Type B pancreatic cell (in vitro differentiated cells): ENCODE results near the gene TMPRSS4. TPM values are rescaled to one million over a fixed set of nuclear protein-coding genes. Genes with fewer than 3 reads are reported as not detected.

Experiments used
- DNase-seq: peaks from one replicate; pipeline ENCODE4 v3.0.0; 2021; ENCODE audit warnings: mixed read lengths; ENCODE audit not compliant: unreplicated experiment; ENCODE audit errors: extremely low spot score
- H3K27ac Mint-ChIP-seq: 2 replicates; pipeline ENCODE4 v1.8.0; 2021; ENCODE audit warnings: mild to moderate bottlenecking, mixed read lengths
- H3K27me3 Mint-ChIP-seq: 2 replicates; pipeline ENCODE4 v1.8.0; 2021; ENCODE audit warnings: mixed read lengths
- H3K36me3 Mint-ChIP-seq: 2 replicates; pipeline ENCODE4 v1.8.0; 2021; ENCODE audit warnings: mixed read lengths
- H3K4me1 Mint-ChIP-seq: one replicate; pipeline ENCODE4 v1.8.0; 2021; ENCODE audit warnings: mixed read lengths; ENCODE audit not compliant: unreplicated experiment
- H3K4me3 Mint-ChIP-seq: 2 replicates; pipeline ENCODE4 v1.8.0; 2021; ENCODE audit warnings: mild to moderate bottlenecking, mixed read lengths
- H3K9me3 Mint-ChIP-seq: 2 replicates; pipeline ENCODE4 v1.8.0; 2021; ENCODE audit warnings: mixed read lengths
- total RNA-seq: library from RNA; stranded (reverse); gene quantifications from 2 replicates; pipeline ENCODE4 v1.2.1, GENCODE V29; 2021; ENCODE audit warnings: low replicate concordance
- TF ChIP-seq, protein P1 (sequence below): fragments of 200-600 bp; sonication (generic); conservative IDR thresholded peaks from 2 replicates; pipeline ENCODE4 v1.5.0; 2021; ENCODE audit warnings: antibody characterized with exemption, mild to moderate bottlenecking

Gene TMPRSS4
- total RNA-seq, 1 donor from 2014 or later = 33.8 TPM

DNA sequence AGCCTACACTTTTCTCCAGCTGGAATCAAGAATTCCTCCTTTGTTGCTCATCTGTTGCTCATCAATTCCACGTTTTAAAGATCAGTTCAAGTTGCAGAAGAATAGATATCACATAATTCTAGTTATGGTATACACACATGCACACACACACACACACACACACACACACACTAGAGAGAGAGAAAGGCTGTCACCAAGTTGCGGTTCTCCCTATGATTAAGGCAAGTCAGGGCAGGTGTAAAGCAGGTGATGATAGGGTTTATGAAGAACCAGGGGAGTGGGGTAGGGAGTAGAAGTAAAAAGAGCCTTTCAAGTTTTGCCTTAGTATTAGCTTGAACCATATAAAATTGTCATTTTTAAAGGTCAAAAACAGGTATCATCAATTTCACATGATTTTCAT lies 31.7 kb upstream of the TMPRSS4 start:
- no peak overlapping the region for H3K4me3 Mint-ChIP-seq
- no peaks in the 10 kb centered on the region for H3K4me1 Mint-ChIP-seq
- no peaks in the 10 kb centered on the region for H3K36me3 Mint-ChIP-seq
- TF ChIP-seq, protein P1, sequence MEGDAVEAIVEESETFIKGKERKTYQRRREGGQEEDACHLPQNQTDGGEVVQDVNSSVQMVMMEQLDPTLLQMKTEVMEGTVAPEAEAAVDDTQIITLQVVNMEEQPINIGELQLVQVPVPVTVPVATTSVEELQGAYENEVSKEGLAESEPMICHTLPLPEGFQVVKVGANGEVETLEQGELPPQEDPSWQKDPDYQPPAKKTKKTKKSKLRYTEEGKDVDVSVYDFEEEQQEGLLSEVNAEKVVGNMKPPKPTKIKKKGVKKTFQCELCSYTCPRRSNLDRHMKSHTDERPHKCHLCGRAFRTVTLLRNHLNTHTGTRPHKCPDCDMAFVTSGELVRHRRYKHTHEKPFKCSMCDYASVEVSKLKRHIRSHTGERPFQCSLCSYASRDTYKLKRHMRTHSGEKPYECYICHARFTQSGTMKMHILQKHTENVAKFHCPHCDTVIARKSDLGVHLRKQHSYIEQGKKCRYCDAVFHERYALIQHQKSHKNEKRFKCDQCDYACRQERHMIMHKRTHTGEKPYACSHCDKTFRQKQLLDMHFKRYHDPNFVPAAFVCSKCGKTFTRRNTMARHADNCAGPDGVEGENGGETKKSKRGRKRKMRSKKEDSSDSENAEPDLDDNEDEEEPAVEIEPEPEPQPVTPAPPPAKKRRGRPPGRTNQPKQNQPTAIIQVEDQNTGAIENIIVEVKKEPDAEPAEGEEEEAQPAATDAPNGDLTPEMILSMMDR = no peak
- peaks cover 12% of the 10 kb centered on the region for H3K27me3 Mint-ChIP-seq
- H3K27ac Mint-ChIP-seq = peak overlapping the region; percentile 12
- DNase-seq = no peak
- H3K9me3 Mint-ChIP-seq = no peaks in the 10 kb centered on the region

DNA sequence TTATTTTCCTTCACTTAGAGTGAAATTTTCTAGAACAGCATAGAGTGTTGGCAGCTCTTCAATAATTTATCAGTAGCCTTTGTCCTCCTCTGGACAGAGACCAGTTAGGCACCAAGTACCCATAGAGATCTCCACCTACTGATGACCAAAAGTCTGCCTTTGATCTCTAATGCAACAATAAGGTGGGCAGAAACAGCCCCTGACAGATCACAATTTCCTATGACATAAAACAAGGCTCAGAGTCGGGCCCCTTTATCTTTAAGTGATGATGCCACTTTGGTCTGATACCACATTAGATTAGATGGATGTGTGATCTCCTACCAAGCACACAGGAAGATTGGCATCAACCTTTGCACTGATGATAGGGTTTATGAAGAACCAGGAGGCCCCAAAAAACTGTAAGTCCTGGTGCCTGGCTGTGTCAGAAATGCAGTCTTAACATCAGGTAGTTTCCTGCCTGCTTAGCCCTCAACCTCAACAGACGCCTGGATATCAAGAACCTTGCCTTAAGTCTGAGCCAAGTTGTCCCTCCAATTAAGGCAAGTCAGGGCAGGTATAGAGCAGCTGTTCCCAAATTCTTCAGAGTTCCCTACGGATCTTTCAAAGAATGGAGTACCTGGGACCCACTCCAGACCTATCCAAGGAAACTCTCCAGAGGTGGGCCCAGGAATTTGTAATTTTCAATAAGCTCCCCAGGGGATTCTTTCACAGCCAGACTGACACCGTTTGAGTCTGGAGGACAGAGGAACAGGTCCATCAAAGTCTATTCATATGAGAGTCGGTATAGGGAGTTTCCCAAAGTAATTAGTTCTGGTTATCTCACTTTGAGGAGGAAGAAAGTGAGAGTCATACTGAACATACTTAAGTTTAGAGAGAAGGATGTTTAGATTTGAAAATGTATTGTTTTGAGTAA lies 30.6 kb upstream of the TMPRSS4 start:
- DNase-seq = no peak
- H3K4me1 Mint-ChIP-seq = no peaks in the 10 kb centered on the region
- peaks cover 12% of the 10 kb centered on the region for H3K27me3 Mint-ChIP-seq
- H3K9me3 Mint-ChIP-seq = no peaks in the 10 kb centered on the region
- no peak overlapping the region for H3K27ac Mint-ChIP-seq
- H3K4me3 Mint-ChIP-seq = no peak overlapping the region
- no peaks in the 10 kb centered on the region for H3K36me3 Mint-ChIP-seq
- TF ChIP-seq, protein P1 = no peak

- Mint-ChIP-seq H3K9me3 (no peaks in the 10 kb centered on the region), H3K36me3 (no peaks in the 10 kb centered on the region), H3K4me3 (no peak overlapping the region), H3K4me1 (no peaks in the 10 kb centered on the region), H3K27me3 (peaks cover 16% of the 10 kb centered on the region), H3K27ac (no peak overlapping the region)
- TF ChIP-seq, protein P1 = no peak
- no peak for DNase-seq
These were observed 29.7 kb upstream of the TMPRSS4 start for GRCh38 chr11:118046964-118047700.

DNA sequence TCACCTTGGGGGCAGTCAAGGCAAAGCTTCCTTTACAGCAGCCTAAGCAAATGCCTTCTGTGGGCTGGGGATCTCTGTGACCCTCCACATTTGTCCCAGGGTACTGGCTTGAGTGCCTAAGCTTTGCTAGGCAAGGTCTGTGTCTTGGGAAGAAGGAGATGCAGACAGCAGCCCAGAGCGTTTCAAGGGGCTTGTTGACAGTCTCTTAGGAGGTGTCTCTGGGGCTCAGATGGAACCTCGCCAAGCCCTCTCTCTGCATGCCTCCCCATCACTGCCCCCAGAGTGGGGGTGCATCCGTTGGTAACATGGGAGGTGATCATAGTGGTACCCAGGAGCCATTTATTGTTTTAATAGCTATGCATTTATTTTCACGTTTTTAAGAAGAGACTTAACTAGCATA lies 29.1 kb upstream of the TMPRSS4 start:
- DNase-seq = no peak
- H3K9me3 Mint-ChIP-seq = no peaks in the 10 kb centered on the region
- H3K36me3 Mint-ChIP-seq = no peaks in the 10 kb centered on the region
- H3K4me3 Mint-ChIP-seq = no peak overlapping the region
- H3K27me3 Mint-ChIP-seq = peaks cover 19% of the 10 kb centered on the region
- no peaks in the 10 kb centered on the region for H3K4me1 Mint-ChIP-seq
- TF ChIP-seq, protein P1 = no peak
- no peak overlapping the region for H3K27ac Mint-ChIP-seq

DNA sequence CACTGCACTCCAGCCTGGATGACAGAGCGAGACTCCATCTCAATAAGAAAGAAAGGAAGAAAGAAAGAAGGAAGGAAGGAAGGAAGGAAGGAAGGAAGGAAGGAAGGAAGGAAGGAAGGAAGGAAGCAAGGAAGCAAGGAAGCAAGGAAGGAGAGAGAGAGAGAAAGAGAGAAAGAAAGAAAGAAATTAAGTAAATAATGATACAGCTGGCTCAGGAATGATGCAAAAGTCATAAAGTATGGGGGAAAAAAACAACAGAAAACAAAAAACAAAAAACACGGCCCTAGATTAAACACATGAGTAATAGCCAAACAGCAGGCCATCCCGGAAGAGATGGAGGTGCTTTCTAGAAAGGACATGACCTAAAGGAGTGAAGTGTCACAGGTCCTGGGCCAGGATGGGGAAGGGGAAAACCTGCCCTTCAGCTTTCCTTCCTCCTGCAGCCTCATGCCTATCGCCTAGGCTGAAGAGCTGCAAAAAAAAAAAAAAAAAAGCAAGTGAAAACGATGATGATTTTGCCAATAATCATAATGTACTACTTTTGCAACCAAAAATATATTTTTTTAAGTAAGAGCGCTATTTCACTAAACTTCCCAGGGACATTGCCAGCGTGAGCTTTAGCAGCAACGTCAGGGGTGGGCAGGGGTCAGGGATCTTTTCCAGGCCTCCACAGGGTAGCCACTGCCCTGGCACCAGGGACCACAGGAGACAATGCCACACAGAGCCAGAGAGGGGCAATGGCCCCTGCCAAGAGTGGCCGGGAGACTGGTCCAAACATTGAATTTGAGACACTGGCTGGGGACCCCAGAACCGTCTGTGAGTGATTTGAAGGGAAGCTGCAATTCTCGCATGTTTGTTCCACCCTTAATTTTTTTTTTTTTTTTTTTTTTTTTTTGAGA lies 28.2 kb upstream of the TMPRSS4 start:
- Mint-ChIP-seq H3K4me3 (no peak overlapping the region), H3K9me3 (no peaks in the 10 kb centered on the region), H3K27me3 (peaks cover 20% of the 10 kb centered on the region), H3K27ac (no peak overlapping the region), H3K4me1 (peaks cover 5% of the 10 kb centered on the region), H3K36me3 (no peaks in the 10 kb centered on the region)
- DNase-seq = no peak
- TF ChIP-seq, protein P1 = no peak
